NCI-H146 treated with DMSO at 0.1 percent for 48 hours (cell line): ENCODE measurements around the gene CABP2.
"Not testable (repeated sequence)": the region's sequence is repeated elsewhere in the genome, so short reads cannot be mapped to it uniquely, and the experiment has no call there.

Experiments used
- DNase-seq: peaks from one replicate; lab custom pipeline; 2025; ENCODE audit not compliant: unreplicated experiment; lab: John Stamatoyannopoulos, UW

CABP2 gene

DNA sequence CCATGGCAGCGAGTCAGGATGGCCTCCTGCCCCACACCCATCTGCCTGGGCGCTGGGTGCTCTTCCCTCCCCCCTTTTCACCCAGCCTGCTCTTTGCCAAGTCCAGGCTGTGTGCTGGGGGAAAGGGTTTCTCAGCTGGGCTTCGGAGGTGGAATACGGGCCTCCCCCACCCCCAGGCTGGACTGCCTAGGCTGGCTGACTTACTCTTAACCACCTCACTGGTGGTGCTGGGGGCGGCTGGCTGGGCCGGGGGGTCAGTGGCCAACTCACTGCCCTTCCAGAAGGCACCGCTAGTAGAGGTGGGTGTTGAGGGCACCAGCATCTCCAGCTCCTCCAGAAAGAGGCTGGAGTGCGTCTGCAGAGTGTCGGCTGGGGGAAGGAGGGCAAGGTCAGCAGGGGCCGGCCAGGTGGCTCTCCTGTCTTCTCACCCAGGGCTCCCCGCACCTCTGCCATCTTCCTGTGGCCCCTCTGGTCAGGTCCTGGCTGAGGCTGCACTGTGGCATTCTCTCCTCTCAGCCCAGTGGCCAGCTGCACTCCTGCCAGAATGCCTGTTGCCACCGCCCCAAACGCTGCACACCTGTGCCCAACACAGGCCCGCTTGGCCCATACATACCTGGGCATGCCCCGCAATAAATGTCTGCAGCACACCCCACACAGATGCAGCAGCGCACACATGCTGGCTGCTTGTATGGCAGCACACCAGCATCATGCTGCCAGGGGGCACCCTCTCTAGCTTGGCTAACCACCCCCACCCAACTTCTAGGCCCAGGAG is 27.8 kb downstream of the CABP2 start:
- no peak for DNase-seq

DNA sequence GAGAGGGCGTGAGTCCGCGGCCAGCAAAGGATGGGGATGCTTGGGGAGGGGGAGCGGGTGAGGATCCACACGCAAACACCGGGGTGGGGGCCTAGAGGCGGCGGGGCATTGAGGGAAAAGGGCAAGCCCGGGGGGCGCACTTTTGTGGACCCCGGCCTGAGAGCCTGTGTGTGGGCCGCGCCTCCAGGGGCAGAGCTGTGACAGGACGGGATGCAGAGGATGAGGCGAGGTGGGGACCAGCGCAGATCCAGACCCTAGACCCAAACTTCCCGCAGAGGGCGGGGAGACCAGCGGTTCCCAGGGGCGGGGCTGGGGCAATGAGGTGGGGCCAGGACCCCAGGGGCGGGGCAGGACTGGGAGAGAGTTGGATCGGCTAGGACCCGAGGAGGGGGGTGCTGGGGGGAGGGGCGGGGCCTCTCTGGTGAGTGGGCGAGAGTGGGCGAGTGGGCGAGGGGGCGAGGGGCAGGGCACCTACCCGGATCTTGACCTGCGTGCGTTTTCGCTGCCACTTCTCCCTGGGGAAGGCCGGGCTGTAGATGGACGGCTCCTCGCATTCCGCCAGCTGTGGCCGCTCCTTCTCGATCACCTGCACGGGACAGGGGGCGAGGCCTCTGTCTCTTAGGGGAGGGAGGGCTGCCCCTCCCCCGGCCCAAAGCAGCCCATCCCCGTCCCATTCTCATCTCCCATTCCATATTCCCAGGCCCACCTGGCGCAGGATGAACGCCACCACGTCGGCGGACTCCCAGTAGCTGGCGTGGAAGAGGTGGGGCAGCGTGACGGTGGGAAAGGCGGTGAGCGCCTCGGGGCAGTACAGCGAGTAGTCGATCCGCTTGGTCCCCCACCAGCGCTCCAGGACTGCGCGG is 28.6 kb downstream of the CABP2 start:
- DNase-seq = no peak

DNA sequence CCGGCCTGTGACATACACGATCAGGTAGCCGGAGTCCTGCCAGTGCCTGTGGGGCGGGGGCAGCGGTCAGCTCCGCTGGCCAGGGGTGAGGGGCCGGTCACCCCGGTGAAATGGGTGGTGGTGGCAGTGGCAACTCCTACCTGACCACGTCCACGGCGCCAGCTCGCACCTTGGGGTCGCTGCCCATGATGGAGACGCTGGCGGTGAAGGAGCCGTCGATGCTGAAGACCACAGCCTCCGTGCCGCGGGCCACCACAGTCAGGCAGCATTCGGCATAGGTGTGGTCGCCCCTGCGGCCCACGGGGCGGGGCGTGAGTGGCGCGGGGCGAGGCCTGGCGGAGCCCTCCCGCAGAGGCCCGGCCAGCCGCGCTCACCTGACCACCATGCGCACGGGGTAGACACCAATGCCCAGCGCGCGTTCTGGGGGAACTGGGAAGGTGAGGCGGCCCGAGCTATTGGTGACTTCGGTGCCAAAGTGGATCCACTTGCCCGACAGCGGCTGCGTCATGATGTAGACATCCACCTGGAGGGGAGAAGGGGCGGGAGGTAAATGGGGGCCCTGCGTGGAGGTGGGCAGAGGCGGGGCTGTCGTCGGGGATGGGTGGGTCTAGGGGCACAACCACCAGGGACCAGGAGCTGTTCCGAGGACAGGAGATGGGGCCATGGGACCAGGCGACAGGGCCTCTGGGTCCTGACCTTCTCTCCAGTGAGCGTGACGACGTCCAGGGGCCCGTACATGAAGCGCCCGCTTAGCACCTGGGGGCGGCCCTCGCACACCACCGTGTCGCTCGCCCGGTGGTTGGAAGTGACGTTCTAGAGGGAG is 29.5 kb downstream of the CABP2 start:
- no peak for DNase-seq

DNA sequence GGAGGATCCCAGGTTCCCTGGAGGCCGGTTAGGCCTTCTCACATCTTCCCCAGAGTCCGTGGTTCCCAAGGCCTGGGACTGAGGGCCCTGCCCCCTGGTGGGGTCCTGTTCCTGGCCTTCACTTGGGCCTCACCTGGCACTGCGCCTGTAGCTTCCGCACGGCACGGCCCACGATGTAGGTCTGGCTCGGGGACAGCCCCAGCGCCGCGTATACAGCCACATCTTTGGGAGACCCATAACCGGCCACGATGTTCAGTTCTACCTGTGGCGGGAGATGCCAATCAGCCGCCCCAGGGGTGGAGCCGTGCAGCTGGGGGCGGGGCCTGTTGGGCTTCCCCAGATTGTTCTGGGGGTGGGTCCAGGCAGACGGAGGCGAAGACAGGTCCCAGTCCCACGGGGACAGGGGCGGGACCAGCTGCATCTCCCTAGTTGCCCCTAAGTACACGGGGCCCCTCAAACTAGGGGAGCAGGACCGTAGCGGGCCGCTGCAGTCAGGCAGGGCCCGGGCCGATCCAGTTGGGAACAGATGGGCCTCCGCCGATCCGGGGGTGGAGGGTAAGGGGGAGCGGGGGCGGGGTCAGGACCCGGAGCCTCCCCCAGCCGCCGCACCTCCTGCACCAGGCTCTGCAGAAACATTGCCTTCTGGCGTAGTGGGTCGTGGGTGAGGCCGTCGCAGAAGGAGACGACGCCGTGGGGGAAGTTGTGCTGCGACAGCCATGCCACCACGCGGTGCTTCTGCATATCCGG is 30.3 kb downstream of the CABP2 start:
- DNase-seq = no peak

DNA sequence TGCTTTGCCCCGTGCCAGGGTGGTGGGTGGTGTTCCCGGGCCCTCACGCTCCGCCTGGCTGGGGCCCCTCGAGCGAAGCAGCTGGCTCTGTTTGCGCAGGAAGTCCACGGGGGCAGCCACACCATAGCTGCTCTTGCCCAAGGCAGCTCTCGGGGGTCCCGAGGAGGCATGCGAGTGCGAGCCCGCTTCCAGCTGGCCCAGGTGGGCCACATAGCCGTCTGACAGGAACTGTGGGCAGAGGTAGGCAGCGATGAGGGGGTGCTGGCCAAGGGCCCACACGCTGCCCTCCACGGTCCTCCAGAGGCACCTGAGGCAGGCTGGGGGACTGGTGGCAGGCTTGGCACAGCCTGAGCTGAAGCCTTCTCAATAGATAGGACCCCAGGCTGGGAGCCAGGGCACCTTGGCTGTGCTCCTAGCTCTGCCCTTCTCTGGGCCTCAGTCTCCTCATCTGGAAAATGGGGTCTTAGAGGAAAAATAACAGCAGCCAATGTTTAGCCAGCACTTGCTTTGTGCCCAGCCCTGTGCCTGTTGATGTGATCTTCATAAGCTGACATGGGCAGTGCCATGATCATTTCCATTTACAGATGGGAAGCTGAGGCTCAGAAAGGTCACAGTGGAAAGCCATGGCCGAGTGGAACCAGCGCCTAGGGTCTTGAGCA is 31.0 kb downstream of the CABP2 start:
- no peak for DNase-seq

DNA sequence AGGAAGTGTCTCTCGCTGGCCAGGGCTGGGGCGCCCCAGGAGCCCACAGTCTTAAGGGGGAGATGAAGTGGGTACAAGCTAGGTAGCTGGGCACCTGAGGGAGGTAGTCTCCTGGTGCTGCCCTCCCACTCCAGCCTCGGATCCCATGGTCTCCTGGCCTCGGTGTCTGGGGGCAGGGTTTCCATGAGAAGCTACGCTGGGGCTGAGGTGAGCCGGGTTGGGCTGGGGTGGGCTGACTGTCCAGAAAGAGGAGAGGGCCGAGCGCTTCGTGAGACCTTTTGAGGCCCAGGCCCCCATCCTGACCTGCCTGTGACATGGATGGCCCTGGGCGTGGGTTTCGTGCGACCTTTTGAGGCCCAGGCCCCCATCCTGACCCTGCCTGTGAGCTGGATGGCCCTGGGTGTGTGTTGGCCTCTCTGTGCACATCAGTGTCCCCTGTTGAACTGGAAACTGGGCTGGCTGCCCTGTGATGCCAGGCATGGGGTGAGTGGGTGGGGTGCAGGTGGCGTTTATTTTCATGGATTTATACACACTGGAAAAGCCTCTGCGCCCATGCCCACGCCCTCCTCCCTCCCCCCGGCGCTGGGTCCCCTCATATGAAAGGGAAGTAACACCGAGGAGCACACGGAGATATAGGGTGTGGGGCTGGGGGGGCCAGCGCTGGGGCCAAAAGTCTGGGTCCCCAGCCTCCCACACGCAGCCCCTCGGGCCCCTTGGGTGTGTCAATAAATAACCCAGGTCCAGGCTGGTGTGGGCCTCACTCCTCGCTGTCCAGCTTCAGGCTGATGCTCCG is 31.8 kb downstream of the CABP2 start:
- no peak for DNase-seq

DNA sequence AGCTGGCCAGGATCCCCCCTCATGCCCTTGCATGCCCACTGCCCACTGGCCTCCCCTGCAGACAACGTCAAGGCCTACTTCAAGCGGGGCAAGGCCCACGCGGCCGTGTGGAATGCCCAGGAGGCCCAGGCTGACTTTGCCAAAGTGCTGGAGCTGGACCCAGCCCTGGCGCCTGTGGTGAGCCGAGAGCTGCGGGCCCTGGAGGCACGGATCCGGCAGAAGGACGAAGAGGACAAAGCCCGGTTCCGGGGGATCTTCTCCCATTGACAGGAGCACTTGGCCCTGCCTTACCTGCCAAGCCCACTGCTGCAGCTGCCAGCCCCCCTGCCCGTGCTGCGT is 32.5 kb downstream of the CABP2 start:
- no peak for DNase-seq

DNA sequence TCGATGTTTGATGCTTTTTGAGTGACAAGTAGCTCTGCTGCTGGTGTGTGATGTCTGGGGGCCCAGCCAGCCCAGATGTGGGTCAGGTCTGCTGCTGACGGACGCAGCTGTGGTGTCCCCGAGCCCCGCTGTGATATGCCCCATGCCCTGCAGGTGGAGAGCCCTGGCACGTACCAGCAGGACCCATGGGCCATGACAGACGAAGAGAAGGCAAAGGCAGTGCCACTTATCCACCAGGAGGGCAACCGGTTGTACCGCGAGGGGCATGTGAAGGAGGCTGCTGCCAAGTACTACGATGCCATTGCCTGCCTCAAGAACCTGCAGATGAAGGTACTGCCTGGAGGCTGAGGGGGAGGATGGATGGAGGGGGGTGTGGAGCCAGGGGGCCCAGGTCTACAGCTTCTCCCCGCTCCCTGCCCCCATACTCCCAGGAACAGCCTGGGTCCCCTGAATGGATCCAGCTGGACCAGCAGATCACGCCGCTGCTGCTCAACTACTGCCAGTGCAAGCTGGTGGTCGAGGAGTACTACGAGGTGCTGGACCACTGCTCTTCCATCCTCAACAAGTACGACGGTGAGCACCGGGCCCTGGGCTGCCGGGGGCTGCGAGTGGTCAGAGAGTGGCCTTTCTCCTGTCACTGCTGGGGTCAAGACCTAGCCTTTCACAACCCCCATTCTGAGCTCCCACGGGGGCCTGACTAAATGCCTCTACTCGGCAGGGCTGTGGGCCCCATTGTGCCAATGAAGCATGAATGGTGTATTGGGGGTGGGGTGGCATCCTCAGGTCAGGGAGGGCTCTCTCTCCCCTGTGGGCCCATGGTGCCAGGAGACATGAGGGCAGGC is 33.1 kb downstream of the CABP2 start:
- DNase-seq = no peak

DNA sequence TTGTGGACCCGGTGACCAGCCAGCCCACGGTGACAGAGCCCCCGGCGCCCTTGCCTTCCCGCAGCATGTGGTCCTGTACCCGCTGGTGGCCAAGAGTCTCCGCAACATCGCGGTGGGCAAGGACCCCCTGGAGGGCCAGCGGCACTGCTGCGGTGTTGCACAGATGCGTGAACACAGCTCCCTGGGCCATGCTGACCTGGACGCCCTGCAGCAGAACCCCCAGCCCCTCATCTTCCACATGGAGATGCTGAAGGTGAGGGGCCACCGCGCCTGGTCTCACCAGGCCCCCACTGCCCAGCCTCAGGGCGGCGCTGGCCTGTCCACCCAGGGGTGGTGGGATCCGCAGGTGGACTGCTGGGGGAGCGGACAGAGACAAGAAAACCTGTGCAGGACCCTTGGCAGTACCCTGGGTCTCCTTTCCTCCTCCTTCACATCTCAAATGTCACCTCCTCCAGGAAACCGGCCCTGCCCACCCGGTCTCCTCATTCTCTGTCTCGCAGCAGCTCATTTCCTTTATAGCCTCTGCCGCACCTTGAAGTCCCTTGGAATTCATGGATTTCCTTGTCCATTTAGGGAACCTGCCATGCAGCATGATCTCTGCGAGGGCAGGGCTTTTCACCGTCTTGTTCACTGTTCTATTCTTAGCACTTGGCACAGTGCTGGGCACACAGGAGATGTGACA is 33.9 kb downstream of the CABP2 start:
- DNase-seq = no peak

GRCh38 chr11:67486481-67487195 is 36.6 kb downstream of the CABP2 start:
- DNase-seq = no peak

GRCh38 chr11:67485873-67486361 is 37.3 kb downstream of the CABP2 start:
- not testable (repeated sequence) for DNase-seq

DNA sequence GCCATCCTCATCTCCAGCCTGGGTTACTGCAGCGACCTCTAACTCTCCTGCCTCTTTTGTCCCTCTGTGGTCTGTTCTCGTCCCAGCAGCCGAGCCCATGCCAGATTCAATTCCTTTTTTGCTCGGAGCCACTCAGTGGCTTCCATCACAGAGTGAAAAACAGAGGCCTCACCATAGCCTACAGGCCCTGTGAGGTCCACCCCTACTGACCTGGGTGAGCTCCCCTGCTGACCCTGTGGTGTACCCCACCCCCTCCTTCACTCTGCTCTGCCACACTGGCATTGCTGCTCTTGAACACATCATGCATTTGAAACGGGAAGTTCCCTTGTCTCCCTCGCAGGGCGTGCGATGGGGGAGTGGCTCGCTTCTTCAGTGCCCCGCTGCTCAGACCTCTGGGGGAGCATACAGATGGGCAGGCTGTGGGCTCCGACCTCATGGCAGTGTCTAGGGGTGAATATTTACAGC is 38.4 kb downstream of the CABP2 start:
- no peak for DNase-seq

DNA sequence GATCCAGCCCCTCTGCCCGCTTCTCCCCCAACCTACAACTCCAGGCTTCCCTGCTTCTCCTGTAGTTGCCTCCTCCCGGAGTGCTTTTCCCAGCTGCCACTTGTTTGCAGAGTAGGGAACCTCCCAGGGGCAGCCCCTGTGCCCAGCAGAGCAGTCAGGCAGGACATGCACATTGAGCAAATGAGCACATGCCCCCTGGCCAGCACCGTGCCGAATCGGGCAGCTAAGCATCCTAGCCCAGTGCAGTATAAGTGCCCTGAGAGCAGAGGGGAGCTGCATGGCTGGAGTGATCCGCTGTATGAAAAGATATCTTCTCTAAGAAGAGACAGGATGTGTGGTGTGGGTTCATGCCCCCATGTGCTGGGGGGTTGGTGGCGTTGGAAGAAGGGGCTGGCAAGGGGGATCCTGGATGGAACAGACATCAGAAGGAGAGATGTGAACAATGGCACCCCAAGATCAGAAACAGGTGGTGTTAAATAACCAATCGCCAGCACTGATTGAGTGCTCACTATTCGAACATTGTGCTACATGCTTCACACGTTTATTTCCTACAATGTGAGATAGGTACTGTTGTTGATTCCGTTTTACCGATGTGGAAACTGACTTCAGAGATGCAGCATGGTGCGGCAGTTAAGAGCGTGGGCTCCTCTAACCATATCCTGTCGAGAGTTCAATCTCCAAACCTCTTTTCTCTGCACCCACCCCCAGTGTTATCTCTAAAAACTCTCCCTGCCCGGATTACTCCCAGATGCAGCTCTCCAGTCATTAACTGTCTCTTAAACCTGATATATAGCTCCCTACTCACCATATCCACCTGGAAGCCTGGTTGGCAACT is 39.2 kb downstream of the CABP2 start:
- no peak for DNase-seq

DNA sequence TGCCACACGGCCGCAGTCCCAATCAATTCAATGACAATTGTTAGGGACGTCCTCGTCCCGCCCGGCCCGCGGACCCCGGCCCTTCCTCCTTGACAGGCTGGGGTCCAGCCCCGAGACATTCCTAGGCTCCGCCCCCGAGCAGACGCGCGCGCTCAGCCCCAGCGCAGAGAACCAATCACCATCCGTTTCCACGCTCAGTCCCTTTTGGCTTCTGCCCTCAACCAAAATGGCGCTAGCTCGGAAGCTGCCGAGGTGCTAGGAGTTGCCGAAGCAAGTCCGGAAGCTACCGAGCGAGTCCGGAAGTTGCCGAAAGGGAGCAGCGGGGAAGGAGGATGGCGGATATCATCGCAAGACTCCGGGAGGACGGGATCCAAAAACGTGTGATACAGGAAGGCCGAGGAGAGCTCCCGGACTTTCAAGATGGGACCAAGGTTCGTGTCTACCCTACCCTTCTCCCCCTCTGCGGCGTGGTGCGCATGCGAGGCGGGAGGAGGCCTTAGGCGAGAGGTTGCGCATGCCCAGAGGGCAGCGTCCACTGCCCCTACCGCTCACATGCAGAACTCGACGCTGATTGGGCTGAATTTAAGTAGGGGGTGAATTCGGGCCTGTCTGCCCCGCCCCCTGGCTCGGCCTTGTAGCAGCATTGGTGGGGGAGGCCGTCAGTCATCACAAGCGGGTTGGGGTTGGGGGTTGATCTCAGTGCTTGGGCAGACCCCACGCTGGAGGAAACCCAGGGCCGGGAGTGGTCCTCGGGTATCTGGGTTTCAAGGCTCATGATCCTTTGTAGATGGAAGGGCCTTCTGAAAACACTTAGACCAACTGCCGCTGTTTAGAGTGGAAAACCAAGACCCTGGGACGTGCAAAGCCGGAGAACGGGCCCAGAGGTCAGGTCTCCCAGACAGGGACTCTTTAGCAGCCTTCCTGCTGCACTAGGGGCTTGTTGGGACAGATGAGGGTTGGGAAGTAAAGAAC is 40.1 kb downstream of the CABP2 start, which contains the start of gene AIP:
Gene AIP (plus strand): TSS at position 200 of the 972 bp plus-strand sequence. CDS start 133 bp downstream, at position 333.
- peak; percentile 99 for DNase-seq

DNA sequence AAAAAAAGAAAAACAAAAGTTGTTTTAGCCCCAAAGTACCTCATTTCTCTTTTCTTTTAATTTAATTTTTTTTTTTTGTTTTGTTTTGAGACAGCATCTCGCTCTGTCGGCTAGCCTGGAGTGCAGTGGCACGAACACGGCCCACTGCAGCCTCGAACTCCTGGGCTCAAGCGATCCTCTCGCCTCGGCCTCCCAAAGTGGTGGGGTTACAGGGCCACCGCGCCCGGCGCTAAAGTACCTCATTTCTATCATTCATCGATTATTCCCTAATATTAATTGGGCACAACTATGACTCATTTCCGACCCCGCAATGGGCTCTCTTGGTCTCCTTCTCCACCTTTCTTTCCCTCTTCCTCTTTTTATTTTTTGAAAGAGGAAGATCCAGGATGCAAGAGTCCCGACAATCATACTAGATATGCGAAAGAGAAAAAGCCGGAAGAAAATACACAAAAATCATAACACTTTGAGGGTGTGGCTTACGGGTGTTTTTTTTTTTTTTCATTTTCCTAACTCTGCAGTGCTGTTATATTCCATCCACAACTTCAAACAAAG is 40.9 kb downstream of the CABP2 start:
- no peak for DNase-seq
